Mammary epithelial cell (primary cell): ENCODE measurements around the gene IFNL2.

ENCODE experiments used
- CTCF ChIP-seq, 2 donors: IDR thresholded peaks in 1 of 2; conservative IDR thresholded peaks in 1 of 2; 2 replicates each; pipeline ENCODE4 v1.5.1; 2011 to 2012; ENCODE audit warnings: inconsistent platforms in 2 of 2, low read length in 2 of 2, mild to moderate bottlenecking in 2 of 2, control low read depth in 1 of 2, low read depth in 1 of 2; ENCODE audit not compliant: insufficient read depth in 1 of 2; ENCODE audit errors: extremely low read depth in 1 of 2
- EZH2 ChIP-seq: IDR thresholded peaks from 2 replicates; pipeline ENCODE4 v1.6.1; 2012; ENCODE audit warnings: low read length, inconsistent platforms, borderline replicate concordance

DNA sequence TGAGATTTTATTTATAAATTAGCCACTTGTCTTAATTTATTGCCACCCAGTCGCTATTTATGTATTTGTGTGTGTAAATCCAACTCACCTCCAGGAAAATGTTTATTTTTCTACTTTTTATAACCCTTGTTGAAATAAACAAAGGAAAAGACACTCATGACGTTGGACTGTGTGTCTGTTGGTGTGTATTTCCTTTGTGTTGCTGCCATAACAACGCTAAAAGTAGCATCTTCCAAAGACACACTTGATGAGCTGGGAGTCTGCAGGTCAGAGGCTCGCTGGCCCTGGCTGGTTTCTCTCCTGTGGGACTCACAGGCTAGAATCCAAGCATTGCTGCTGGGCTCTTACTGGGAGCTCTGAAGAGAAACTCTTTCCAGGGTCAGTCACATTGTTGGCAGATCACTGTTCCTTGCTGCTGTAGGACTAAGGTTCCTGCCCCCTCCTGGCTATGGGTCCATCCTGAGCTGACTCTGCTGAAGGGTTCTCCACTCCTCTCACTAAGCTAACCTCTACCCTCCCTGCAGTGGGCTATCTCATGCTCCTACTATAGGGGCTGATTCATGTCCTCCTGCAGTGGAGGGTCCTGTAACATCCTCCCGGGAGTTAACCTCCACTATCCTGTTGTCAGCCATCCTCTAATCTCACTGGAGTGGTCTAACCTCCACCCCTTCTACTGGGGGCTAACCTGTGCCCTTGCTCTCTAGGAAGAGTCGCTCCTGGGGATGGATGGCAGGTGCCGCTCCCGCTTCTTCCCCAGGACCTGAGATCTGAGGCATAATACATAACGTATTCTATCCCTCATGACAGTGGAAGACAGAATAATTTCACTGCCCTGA lies 2.1 kb downstream of the IFNL2 start:
- TF ChIP-seq CTCF (conservative IDR thresholded peaks at IDR 0.05 in 1 of 2, IDR thresholded peaks at IDR 0.05 in 1 of 2; ENCODE audit: extremely low read depth in 1 of 2, insufficient read depth in 1 of 2, low read depth in 1 of 2, low read length in 2 of 2) (no peak), EZH2 (no peak)
